HepG2 (cell line): ENCODE data around the gene SLC43A3. TPM values are rescaled to one million over a fixed set of nuclear protein-coding genes. Genes with fewer than 3 reads are reported as not detected.

ENCODE experiments used
- CEBPG ChIP-seq: IDR thresholded peaks from 2 replicates; pipeline ENCODE4 v1.6.1; 2016
- HCFC1 ChIP-seq: fragments of 150-350 bp; IDR thresholded peaks from 2 replicates; pipeline ENCODE4 v1.6.1; 2014; ENCODE audit warnings: low read depth, low read length
- NFAT5 ChIP-seq: sonication (generic); formaldehyde crosslinking; IDR thresholded peaks from 2 replicates; pipeline ENCODE4 v1.4.0; 2020; ENCODE audit warnings: missing genetic modification reagents
- PRDM10 ChIP-seq: sonication (generic); formaldehyde crosslinking; IDR thresholded peaks from 2 replicates; pipeline ENCODE4 v1.4.0; 2020; ENCODE audit warnings: low read depth, missing genetic modification reagents
- REXO4 ChIP-seq: sonication (generic); formaldehyde crosslinking; IDR thresholded peaks from 2 replicates; pipeline ENCODE4 v1.8.0; 2022; ENCODE audit warnings: missing genetic modification reagents, mild to moderate bottlenecking, borderline replicate concordance
- SIN3A ChIP-seq: IDR thresholded peaks from 2 replicates; pipeline ENCODE4 v1.6.1; 2011; ENCODE audit warnings: low read depth, mild to moderate bottlenecking, control low read depth, low read length, borderline replicate concordance
- STAT5B ChIP-seq: sonication (generic); formaldehyde crosslinking; IDR thresholded peaks from 2 replicates; pipeline ENCODE4 v1.4.0; 2020; ENCODE audit warnings: missing genetic modification reagents
- ZBTB44 ChIP-seq: sonication (generic); formaldehyde crosslinking; IDR thresholded peaks from 2 replicates; pipeline ENCODE4 v1.4.0; 2020; ENCODE audit warnings: missing genetic modification reagents
- ZBTB7A ChIP-seq: sonication (generic); formaldehyde crosslinking; IDR thresholded peaks from 2 replicates; pipeline ENCODE4 v1.8.0; 2022; ENCODE audit warnings: mild to moderate bottlenecking, missing genetic modification reagents
- ZNF292 ChIP-seq: sonication (generic); formaldehyde crosslinking; IDR thresholded peaks from 2 replicates; pipeline ENCODE4 v1.8.1; 2022; ENCODE audit warnings: mild to moderate bottlenecking, low read depth, missing genetic modification reagents, borderline replicate concordance
- ZNF329 ChIP-seq: sonication (generic); formaldehyde crosslinking; IDR thresholded peaks from 2 replicates; pipeline ENCODE4 v1.9.0; 2021; ENCODE audit warnings: low read depth, mild to moderate bottlenecking, missing genetic modification reagents
- ZNF354B ChIP-seq: sonication (generic); formaldehyde crosslinking; IDR thresholded peaks from 2 replicates; pipeline ENCODE4 v1.8.0; 2022; ENCODE audit warnings: mild to moderate bottlenecking, missing genetic modification reagents
- ZNF460 ChIP-seq: sonication (generic); formaldehyde crosslinking; IDR thresholded peaks from 2 replicates; pipeline ENCODE4 v1.5.1; 2020; ENCODE audit warnings: missing genetic modification reagents, mild to moderate bottlenecking, borderline replicate concordance
- ZNF512B ChIP-seq: sonication (generic); formaldehyde crosslinking; IDR thresholded peaks from 2 replicates; pipeline ENCODE4 v1.5.1; 2020; ENCODE audit warnings: missing genetic modification reagents, mild to moderate bottlenecking, borderline replicate concordance
- ZNF598 ChIP-seq: sonication (generic); formaldehyde crosslinking; IDR thresholded peaks from 2 replicates; pipeline ENCODE4 v1.5.1; 2020; ENCODE audit warnings: mild to moderate bottlenecking, missing genetic modification reagents, borderline replicate concordance
- polyA plus RNA-seq, 8 experiments: library from polyadenylated mRNA; depleted of rRNA in 3 of 8; stranded (reverse) in 7 of 8; unstranded in 1 of 8; fragments of >200 nt; fragmentation: Illumina TruSeq in 4 of 8; extraction: Trizol in 4 of 8; gene quantifications; 2 replicates each; pipeline versions ENCODE4 v1.2.1 to v1.2.3, GENCODE V29; 2011 to 2016; ENCODE audit warnings: low read depth in 4 of 8, missing spikeins in 1 of 8, mixed read lengths in 1 of 8; ENCODE audit not compliant: insufficient read depth in 1 of 8
- total RNA-seq, 5 experiments: library from RNA; depleted of rRNA; stranded (reverse); fragments of >200 nt; fragmentation: Illumina TruSeq; extraction: Trizol; gene quantifications; 2 replicates each; pipeline ENCODE4 v1.2.3, GENCODE V29; 2016; ENCODE audit warnings: low read depth in 1 of 5

Gene SLC43A3
- total and polyA plus RNA-seq, 2 of the 13 experiments (the other 11 are each of a cell fraction or from before 2014, with no cell fraction given), result 2.6 TPM; not detected in 1

GRCh38 chr11:57440744-57441414, 14.0 kb upstream of the SLC43A3 start (continued):
- no peak for TF ChIP-seq SIN3A
- TF ChIP-seq ZNF512B (CRISPR knock-in tag), result peak; percentile 28; the same call in 1 of the 2 replicates
- TF ChIP-seq STAT5B (CRISPR knock-in tag), result no peak
- TF ChIP-seq ZNF598 (CRISPR knock-in tag), result no peak
- TF ChIP-seq ZNF460 (CRISPR knock-in tag), result peak; percentile 66; the same call in 1 of the 2 replicates
- TF ChIP-seq ZNF329 (CRISPR knock-in tag), result no peak
- TF ChIP-seq ZBTB7A (CRISPR knock-in tag), result no peak
- no peak; the same call in 1 of the 2 replicates for TF ChIP-seq ZNF292 (CRISPR knock-in tag)
- no peak for TF ChIP-seq NFAT5 (CRISPR knock-in tag)
- peak; percentile 77 for TF ChIP-seq CEBPG (CRISPR knock-in tag)
- TF ChIP-seq ZNF354B (CRISPR knock-in tag), result no peak
- no peak for TF ChIP-seq ZBTB44
- TF ChIP-seq PRDM10 (CRISPR knock-in tag), result no peak
- no peak for TF ChIP-seq REXO4 (CRISPR knock-in tag)
- no peak for TF ChIP-seq HCFC1
